ENCODE results near the gene LRP2. TPM values are rescaled to one million over a fixed set of nuclear protein-coding genes. Genes with fewer than 3 reads are reported as not detected.

Gene LRP2
- total and polyA plus RNA-seq, 4 experiments from 2014 or later = not detected

- no peak for DNase-seq
- Histone ChIP-seq H3K9me3 (ENCODE audit: control insufficient read depth in 1 of 2, low read length in 2 of 2) (no peaks in the 10 kb centered on the region), H3K4me1 (ENCODE audit: insufficient read depth, low read length) (no peaks in the 10 kb centered on the region), H3K27me3 (ENCODE audit: insufficient read depth, low read length) (no peaks in the 10 kb centered on the region), H3K36me3 (ENCODE audit: insufficient read depth, low read length) (no peaks in the 10 kb centered on the region), H3K27ac (ENCODE audit: low read depth, low read length) (no peak overlapping the region), H3K4me3 (ENCODE audit: low read length in 2 of 2) (no peak overlapping the region)
- intact Hi-C loops (cut with micrococcal nuclease) = no loop called here
- ChIA-PET POLR2A (ENCODE audit: partially characterized antibody) (no interaction called here), CTCF (ENCODE audit: partially characterized antibody) (no interaction called here)
- peaks cover 0 to 3% (median 0%) of the 10 kb centered on the region in 8 donors for H3K9me3 Mint-ChIP-seq
- peaks cover 0 to 15% of the 10 kb centered on the region in 2 donors for H3K27me3 Mint-ChIP-seq
- H3K4me3 Mint-ChIP-seq = no peak overlapping the region
- H3K36me3 Mint-ChIP-seq = no peaks in the 10 kb centered on the region
- H3K27ac Mint-ChIP-seq = no peak overlapping the region
- H3K4me1 Mint-ChIP-seq = no peaks in the 10 kb centered on the region
These were observed 173.2 kb downstream of the LRP2 start for GRCh38 chr2:169189132-169189531.

GRCh38 chr2:169185711-169186110 is 176.6 kb downstream of the LRP2 start:
- Mint-ChIP-seq H3K9me3 (peaks cover 0 to 3% (median 0%) of the 10 kb centered on the region in 8 donors), H3K4me1 (no peaks in the 10 kb centered on the region), H3K4me3 (no peak overlapping the region), H3K36me3 (no peaks in the 10 kb centered on the region), H3K27me3 (peaks cover 3 to 14% of the 10 kb centered on the region in 2 donors), H3K27ac (no peak overlapping the region)
- no peaks in the 10 kb centered on the region for H3K36me3 ChIP-seq (ENCODE audit: insufficient read depth, low read length)
- no peaks in the 10 kb centered on the region for H3K4me1 ChIP-seq (ENCODE audit: insufficient read depth, low read length)
- H3K9me3 ChIP-seq (ENCODE audit: control insufficient read depth in 1 of 2, low read length in 2 of 2) = no peaks in the 10 kb centered on the region
- H3K4me3 ChIP-seq (ENCODE audit: low read length in 2 of 2) = no peak overlapping the region
- no peak overlapping the region for H3K27ac ChIP-seq (ENCODE audit: low read depth, low read length)
- H3K27me3 ChIP-seq (ENCODE audit: insufficient read depth, low read length) = no peaks in the 10 kb centered on the region
- intact Hi-C loops (cut with micrococcal nuclease) = no loop called here
- ChIA-PET POLR2A (ENCODE audit: partially characterized antibody) (no interaction called here), CTCF (ENCODE audit: partially characterized antibody) (no interaction called here)
- DNase-seq = no peak

- Mint-ChIP-seq H3K4me3 (no peak overlapping the region), H3K27me3 (peaks cover 3 to 8% of the 10 kb centered on the region in 2 donors), H3K27ac (no peak overlapping the region), H3K36me3 (no peaks in the 10 kb centered on the region), H3K9me3 (no peaks in the 10 kb centered on the region), H3K4me1 (no peaks in the 10 kb centered on the region)
- Histone ChIP-seq H3K27me3 (ENCODE audit: insufficient read depth, low read length) (no peaks in the 10 kb centered on the region), H3K27ac (ENCODE audit: low read depth, low read length) (no peak overlapping the region), H3K36me3 (ENCODE audit: insufficient read depth, low read length) (no peaks in the 10 kb centered on the region), H3K9me3 (ENCODE audit: control insufficient read depth in 1 of 2, low read length in 2 of 2) (no peaks in the 10 kb centered on the region), H3K4me3 (ENCODE audit: low read length in 2 of 2) (no peak overlapping the region), H3K4me1 (ENCODE audit: insufficient read depth, low read length) (no peaks in the 10 kb centered on the region)
- CTCF ChIA-PET (ENCODE audit: partially characterized antibody) = no interaction called here
- intact Hi-C loops (cut with micrococcal nuclease) = no loop called here
- POLR2A ChIA-PET (ENCODE audit: partially characterized antibody) = no interaction called here
- no peak for DNase-seq
These were observed 178.3 kb downstream of the LRP2 start for GRCh38 chr2:169184074-169184473.

- ChIA-PET POLR2A (ENCODE audit: partially characterized antibody) (no interaction called here), CTCF (ENCODE audit: partially characterized antibody) (no interaction called here)
- H3K9me3 ChIP-seq (ENCODE audit: control insufficient read depth in 1 of 2, low read length in 2 of 2) = no peaks in the 10 kb centered on the region
- Mint-ChIP-seq H3K4me3 (no peak overlapping the region), H3K27ac (peak overlapping the region in 1 of 7 donors; percentile 27), H3K4me1 (no peaks in the 10 kb centered on the region), H3K27me3 (peaks cover 5 to 7% of the 10 kb centered on the region in 2 donors), H3K36me3 (no peaks in the 10 kb centered on the region), H3K9me3 (no peaks in the 10 kb centered on the region)
- H3K27ac ChIP-seq (ENCODE audit: low read depth, low read length) = no peak overlapping the region
- H3K4me3 ChIP-seq (ENCODE audit: low read length in 2 of 2) = no peak overlapping the region
- no peaks in the 10 kb centered on the region for H3K36me3 ChIP-seq (ENCODE audit: insufficient read depth, low read length)
- H3K4me1 ChIP-seq (ENCODE audit: insufficient read depth, low read length) = no peaks in the 10 kb centered on the region
- H3K27me3 ChIP-seq (ENCODE audit: insufficient read depth, low read length) = no peaks in the 10 kb centered on the region
- no peak for DNase-seq
- intact Hi-C loops (cut with micrococcal nuclease) = no loop called here
These were observed 179.8 kb downstream of the LRP2 start for GRCh38 chr2:169182573-169182972.

DNA sequence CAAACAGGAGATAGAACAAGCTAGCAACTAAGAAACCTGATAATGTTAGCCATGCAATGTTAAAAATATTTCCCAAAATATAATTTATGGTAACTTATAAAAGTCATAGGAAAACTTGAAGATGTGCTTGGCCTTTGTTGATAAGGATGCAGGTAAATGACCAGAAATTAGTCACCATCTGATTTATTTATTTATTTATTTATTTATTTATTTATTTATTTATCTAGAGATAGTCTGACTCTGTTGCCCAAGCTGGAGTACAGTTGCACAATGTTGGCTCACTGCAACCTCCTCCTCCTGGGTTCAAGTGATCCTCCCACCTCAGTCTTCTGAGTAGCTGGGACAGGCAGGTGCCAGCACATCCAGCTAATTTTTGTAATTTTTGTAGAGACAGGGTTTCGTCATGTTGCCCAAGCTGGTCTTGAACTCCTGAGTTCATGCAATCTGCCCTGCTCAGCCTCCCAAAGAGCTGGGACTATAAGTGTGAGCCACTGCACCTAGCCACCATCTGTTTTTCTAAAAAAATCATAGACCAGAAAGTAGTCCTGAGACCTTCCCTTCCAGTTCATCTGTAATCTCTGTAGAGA is 183.4 kb downstream of the LRP2 start:
- intact Hi-C loops (cut with micrococcal nuclease) = no loop called here
- ChIA-PET POLR2A (ENCODE audit: partially characterized antibody) (no interaction called here), CTCF (ENCODE audit: partially characterized antibody) (no interaction called here)
- no peak overlapping the region for H3K27ac Mint-ChIP-seq
- peaks cover 14 to 16% of the 10 kb centered on the region in 2 donors for H3K27me3 Mint-ChIP-seq
- H3K4me3 Mint-ChIP-seq = no peak overlapping the region
- H3K36me3 Mint-ChIP-seq = no peaks in the 10 kb centered on the region
- H3K9me3 ChIP-seq (ENCODE audit: control insufficient read depth in 1 of 2, low read length in 2 of 2) = no peaks in the 10 kb centered on the region
- no peak for DNase-seq
- no peak overlapping the region for H3K27ac ChIP-seq (ENCODE audit: low read depth, low read length)
- H3K36me3 ChIP-seq (ENCODE audit: insufficient read depth, low read length) = no peaks in the 10 kb centered on the region
- peaks cover 0 to 2% (median 0%) of the 10 kb centered on the region in 8 donors for H3K9me3 Mint-ChIP-seq
- no peaks in the 10 kb centered on the region for H3K27me3 ChIP-seq (ENCODE audit: insufficient read depth, low read length)
- no peak overlapping the region for H3K4me3 ChIP-seq (ENCODE audit: low read length in 2 of 2)
- H3K4me1 ChIP-seq (ENCODE audit: insufficient read depth, low read length) = no peaks in the 10 kb centered on the region
- H3K4me1 Mint-ChIP-seq = no peaks in the 10 kb centered on the region

DNA sequence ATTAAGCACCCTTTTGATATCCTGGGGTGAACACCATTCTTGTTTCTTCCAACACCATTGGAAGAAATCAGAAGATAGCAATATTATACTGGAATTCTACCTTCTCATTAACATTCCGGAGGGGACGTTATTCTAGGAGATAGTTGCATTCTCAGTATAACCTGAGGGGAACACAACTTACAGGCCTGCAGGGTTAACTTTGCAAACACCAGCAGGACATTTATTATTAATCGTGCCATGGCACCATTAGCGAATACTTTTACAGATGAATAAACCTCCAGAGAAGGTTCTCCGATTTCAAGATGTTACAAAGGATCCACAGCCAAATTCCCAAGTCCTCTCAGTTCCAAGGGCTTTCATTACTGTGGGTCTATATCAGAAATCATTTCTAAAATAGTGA is 184.0 kb downstream of the LRP2 start:
- Mint-ChIP-seq H3K9me3 (peaks cover 0 to 2% (median 0%) of the 10 kb centered on the region in 8 donors), H3K4me1 (no peaks in the 10 kb centered on the region), H3K27me3 (peaks cover 13 to 16% of the 10 kb centered on the region in 2 donors), H3K36me3 (no peaks in the 10 kb centered on the region), H3K4me3 (no peak overlapping the region), H3K27ac (no peak overlapping the region)
- no peaks in the 10 kb centered on the region for H3K9me3 ChIP-seq (ENCODE audit: control insufficient read depth in 1 of 2, low read length in 2 of 2)
- no peak overlapping the region for H3K27ac ChIP-seq (ENCODE audit: low read depth, low read length)
- no peaks in the 10 kb centered on the region for H3K4me1 ChIP-seq (ENCODE audit: insufficient read depth, low read length)
- no peak for DNase-seq
- POLR2A ChIA-PET (ENCODE audit: partially characterized antibody) = no interaction called here
- H3K36me3 ChIP-seq (ENCODE audit: insufficient read depth, low read length) = no peaks in the 10 kb centered on the region
- H3K27me3 ChIP-seq (ENCODE audit: insufficient read depth, low read length) = no peaks in the 10 kb centered on the region
- CTCF ChIA-PET (ENCODE audit: partially characterized antibody) = no interaction called here
- no peak overlapping the region for H3K4me3 ChIP-seq (ENCODE audit: low read length in 2 of 2)
- intact Hi-C loops (cut with micrococcal nuclease) = no loop called here

DNA sequence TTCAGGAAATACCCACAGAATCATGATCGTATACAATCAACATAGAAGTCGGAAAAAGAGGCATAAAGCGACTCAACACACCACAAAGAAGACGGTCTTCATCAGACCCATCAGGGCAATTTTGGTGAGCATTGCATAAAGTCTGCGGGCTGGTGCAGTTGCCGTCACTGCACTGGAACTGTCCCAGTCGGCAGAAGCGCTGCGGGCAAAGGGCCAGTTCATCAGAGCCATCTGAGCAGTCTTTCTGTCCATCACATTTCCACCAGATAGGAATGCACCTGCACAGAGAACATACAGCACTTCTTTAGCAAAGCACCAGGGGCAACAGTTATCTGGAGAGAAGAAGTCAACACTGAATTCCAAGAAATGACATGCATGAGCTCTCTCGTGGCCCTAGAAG is 187.2 kb downstream of the LRP2 start:
- CTCF ChIA-PET (ENCODE audit: partially characterized antibody) = no interaction called here
- no peak overlapping the region for H3K4me3 Mint-ChIP-seq
- peaks cover 14 to 15% of the 10 kb centered on the region in 2 donors for H3K27me3 Mint-ChIP-seq

GRCh38 chr2:169173876-169174275 is 188.5 kb downstream of the LRP2 start:
- Mint-ChIP-seq H3K36me3 (no peaks in the 10 kb centered on the region), H3K4me3 (no peak overlapping the region), H3K27ac (no peak overlapping the region), H3K27me3 (peaks cover 15 to 17% of the 10 kb centered on the region in 2 donors), H3K9me3 (peaks cover 0 to 2% (median 0%) of the 10 kb centered on the region in 8 donors), H3K4me1 (no peaks in the 10 kb centered on the region)
- Histone ChIP-seq H3K27ac (ENCODE audit: low read depth, low read length) (no peak overlapping the region), H3K36me3 (ENCODE audit: insufficient read depth, low read length) (no peaks in the 10 kb centered on the region), H3K27me3 (ENCODE audit: insufficient read depth, low read length) (no peaks in the 10 kb centered on the region), H3K4me1 (ENCODE audit: insufficient read depth, low read length) (no peaks in the 10 kb centered on the region), H3K4me3 (ENCODE audit: low read length in 2 of 2) (no peak overlapping the region), H3K9me3 (ENCODE audit: control insufficient read depth in 1 of 2, low read length in 2 of 2) (no peaks in the 10 kb centered on the region)
- ChIA-PET CTCF (ENCODE audit: partially characterized antibody) (no interaction called here), POLR2A (ENCODE audit: partially characterized antibody) (no interaction called here)
- intact Hi-C loops (cut with micrococcal nuclease) = no loop called here
- DNase-seq = no peak

More for the DNA sequence above, 187.2 kb downstream of the LRP2 start:
- Mint-ChIP-seq H3K27ac (no peak overlapping the region), H3K36me3 (no peaks in the 10 kb centered on the region), H3K9me3 (peaks cover 0 to 2% (median 0%) of the 10 kb centered on the region in 8 donors), H3K4me1 (no peaks in the 10 kb centered on the region)
- Histone ChIP-seq H3K4me3 (ENCODE audit: low read length in 2 of 2) (no peak overlapping the region), H3K27ac (ENCODE audit: low read depth, low read length) (no peak overlapping the region), H3K36me3 (ENCODE audit: insufficient read depth, low read length) (no peaks in the 10 kb centered on the region), H3K4me1 (ENCODE audit: insufficient read depth, low read length) (no peaks in the 10 kb centered on the region), H3K27me3 (ENCODE audit: insufficient read depth, low read length) (no peaks in the 10 kb centered on the region), H3K9me3 (ENCODE audit: control insufficient read depth in 1 of 2, low read length in 2 of 2) (no peaks in the 10 kb centered on the region)
- POLR2A ChIA-PET (ENCODE audit: partially characterized antibody) = no interaction called here
- intact Hi-C loops (cut with micrococcal nuclease) = no loop called here
- no peak for DNase-seq
